GM10248 (cell line): ENCODE results near the gene CAMK1D.

Experiments used
- CTCF ChIA-PET: fragments of 300-600 bp; sonication (Branson Sonifier 250); formaldehyde crosslinking; extraction: SDS; loops from one replicate; lab custom pipeline; 2021; ENCODE audit warnings: antibody characterized with exemption; lab: Yijun Ruan, JAX
- POLR2A ChIA-PET: fragments of 350-650 bp; sonication (Branson Sonifier 250); formaldehyde crosslinking; extraction: SDS; loops from one replicate; lab custom pipeline; 2020; ENCODE audit warnings: antibody characterized with exemption; lab: Yijun Ruan, JAX
- DNase-seq: peaks from one replicate; pipeline ENCODE4 v3.0.0; 2012; ENCODE audit errors: extremely low spot score
- TF ChIP-seq, protein P1 (sequence below): IDR thresholded peaks from 2 replicates; pipeline ENCODE4 v1.5.1; 2012; ENCODE audit warnings: mild to moderate bottlenecking, low read depth; ENCODE audit errors: extremely low read depth, missing control alignments, control extremely low read depth

CAMK1D gene

DNA sequence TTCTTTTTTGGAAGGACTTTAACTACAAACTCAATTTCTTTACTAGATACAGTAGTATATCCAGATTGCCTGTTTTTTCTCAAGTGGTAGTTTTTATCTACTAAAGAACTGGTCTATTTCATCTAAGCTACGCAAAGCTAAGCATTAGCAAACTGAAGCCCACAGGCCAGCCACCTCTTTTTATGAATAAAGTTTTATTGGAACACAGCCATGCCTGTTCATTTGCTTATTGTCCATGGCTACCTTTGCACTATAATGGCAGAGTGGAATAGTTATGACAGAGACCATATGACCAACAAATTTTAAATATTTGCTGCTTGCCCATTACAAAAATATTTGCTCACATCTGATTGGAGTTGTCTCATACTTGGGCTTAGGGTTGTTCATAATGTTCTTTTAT, 168.7 kb downstream of the CAMK1D start:
- CTCF ChIA-PET, result no interaction called here
- TF ChIP-seq, protein P1, sequence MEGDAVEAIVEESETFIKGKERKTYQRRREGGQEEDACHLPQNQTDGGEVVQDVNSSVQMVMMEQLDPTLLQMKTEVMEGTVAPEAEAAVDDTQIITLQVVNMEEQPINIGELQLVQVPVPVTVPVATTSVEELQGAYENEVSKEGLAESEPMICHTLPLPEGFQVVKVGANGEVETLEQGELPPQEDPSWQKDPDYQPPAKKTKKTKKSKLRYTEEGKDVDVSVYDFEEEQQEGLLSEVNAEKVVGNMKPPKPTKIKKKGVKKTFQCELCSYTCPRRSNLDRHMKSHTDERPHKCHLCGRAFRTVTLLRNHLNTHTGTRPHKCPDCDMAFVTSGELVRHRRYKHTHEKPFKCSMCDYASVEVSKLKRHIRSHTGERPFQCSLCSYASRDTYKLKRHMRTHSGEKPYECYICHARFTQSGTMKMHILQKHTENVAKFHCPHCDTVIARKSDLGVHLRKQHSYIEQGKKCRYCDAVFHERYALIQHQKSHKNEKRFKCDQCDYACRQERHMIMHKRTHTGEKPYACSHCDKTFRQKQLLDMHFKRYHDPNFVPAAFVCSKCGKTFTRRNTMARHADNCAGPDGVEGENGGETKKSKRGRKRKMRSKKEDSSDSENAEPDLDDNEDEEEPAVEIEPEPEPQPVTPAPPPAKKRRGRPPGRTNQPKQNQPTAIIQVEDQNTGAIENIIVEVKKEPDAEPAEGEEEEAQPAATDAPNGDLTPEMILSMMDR, result no peak

DNA sequence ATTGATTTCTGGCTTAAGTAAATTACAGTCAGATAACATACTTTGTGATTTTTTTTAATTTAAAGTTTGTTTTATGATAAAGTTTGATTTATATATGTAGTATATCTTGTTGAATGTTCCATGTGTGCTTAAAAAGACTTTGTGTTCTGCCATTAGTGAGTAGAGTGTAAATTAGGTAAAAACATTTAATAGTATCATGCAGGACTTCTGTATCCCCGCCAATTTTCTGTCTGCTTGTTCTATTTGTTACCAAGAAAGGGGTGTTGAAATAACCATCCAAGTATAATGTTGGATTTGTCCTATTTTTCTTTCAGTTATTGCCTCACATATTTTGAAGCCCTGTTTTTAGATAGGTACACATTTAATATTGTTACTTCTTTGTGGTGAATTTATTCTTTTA, 172.1 kb downstream of the CAMK1D start:
- CTCF ChIA-PET, result no interaction called here

More for the DNA sequence above, 168.7 kb downstream of the CAMK1D start:
- DNase-seq, result no peak
- POLR2A ChIA-PET, result no interaction called here

DNA sequence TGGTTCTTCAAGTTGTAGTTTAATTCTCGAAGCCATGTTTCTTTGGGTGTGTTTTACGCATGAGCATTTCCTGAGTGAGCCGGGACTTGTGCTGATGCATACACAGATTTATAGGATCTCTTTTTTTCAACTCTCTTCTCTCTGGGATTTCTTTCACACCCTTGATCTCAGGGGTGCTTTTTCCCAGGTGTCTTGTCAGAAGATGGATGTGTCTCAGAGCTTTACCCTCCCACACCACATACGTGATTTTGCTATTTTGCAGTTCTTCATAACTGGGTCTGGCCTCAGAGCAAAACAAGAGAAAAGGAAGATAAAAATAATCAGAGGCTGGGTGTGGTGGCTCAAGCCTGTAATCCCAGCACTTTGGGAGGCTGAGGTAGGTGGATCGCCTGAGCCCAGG, 177.0 kb downstream of the CAMK1D start:
- DNase-seq, result no peak
- POLR2A ChIA-PET, result no interaction called here
- TF ChIP-seq, protein P1, result no peak
- CTCF ChIA-PET, result interaction anchor here (1.7 kb wide), 1 partner anchor 8 kb away, joined by 3 read pairs; no protein-coding TSS in a partner anchor

More for the DNA sequence above, 172.1 kb downstream of the CAMK1D start:
- DNase-seq, result no peak
- TF ChIP-seq, protein P1, result no peak
- POLR2A ChIA-PET, result no interaction called here

DNA sequence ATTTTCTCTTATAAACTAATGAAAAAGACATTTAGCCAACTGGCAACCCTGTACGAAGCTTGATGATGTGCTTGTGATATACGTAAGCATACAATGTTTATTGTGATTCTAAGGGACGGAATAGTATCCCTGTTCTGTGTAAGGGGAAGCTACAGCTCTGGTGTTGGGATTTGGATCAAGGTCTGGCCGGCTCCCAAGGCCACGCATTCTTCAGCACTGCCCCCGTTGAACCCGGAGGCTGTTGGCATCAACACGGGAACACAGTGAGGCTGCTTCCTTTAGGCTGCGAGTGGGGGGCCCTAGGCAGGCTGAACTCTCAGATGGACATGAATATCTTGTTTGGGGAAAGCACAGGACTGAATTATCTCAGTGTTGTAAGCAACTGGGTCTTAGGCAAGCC, 180.6 kb downstream of the CAMK1D start:
- POLR2A ChIA-PET, result no interaction called here
- TF ChIP-seq, protein P1, result no peak

DNA sequence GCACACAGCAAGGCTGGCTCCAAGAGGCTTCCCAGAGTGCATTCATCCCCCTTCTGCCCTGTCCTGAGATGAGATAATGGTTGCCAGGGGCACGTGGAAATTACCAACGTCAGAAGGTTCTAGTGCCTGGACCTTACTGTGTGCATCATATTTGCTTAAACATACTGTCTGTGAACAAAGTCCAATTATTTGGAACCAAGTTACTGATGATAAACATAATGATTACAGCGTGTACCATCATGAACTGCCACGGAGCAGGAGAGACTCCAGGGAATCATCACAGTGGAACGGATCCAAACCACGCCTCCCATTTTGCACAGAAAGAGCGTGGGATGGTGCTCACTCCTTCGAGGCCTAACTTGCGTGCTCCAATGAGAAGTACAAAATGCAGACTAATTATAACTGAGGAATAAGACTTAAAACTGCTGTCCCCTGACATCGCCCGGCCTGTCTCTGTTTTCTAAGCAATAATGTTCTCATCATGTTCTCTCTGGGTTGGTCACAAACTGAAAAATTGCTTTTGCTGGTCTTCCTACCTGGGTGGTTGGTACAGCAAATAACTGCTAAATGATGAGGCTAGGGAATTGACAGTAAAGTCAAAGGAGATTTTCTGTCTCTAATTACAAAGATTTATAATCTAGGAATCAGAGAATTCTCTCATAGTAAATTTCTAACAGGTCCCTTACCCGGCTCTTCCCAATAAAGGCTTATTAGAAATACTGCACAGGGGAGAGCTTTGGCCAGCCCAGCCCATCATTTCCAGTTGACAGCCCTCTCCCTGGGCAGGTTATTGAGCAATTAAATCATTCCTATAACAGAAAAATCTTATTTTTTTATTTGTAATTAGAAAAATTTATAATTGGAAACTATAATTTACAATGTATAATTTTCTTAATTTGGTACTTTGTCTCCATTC, 182.2 kb downstream of the CAMK1D start:
- CTCF ChIA-PET, result no interaction called here

More for the DNA sequence above, 180.6 kb downstream of the CAMK1D start:
- no peak for DNase-seq
- CTCF ChIA-PET, result no interaction called here

DNA sequence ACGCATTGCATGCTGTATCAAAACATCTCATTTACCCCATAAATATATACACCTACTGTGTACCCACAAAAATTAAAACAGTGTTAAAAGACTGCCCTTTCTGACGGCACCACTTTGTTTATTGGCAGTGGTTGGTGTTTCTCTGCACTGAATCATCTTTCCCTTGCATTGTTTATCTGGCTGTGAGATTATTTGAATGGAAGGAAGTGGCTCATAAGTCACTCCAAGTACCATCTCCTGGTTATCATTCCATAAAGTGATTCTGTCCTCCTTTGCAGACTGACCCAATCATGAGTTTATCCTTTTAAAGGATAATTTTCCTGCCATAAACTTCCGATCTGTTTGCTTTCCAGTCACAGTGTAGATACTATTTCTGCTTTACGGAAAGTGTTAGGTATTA, 183.8 kb downstream of the CAMK1D start:
- no peak for DNase-seq

More for the DNA sequence above, 182.2 kb downstream of the CAMK1D start:
- TF ChIP-seq, protein P1, result no peak
- no peak for DNase-seq
- POLR2A ChIA-PET, result no interaction called here

More for the DNA sequence above, 183.8 kb downstream of the CAMK1D start:
- TF ChIP-seq, protein P1, result no peak
- ChIA-PET CTCF (interaction anchor here (1.4 kb wide), 1 partner anchor 26 kb away, joined by 4 read pairs; no protein-coding TSS in a partner anchor), POLR2A (no interaction called here)
